Right ventricle myocardium superior (tissue), 1 donor: Measurements from ENCODE around the gene CIB2. TPM values are rescaled to one million over a fixed set of nuclear protein-coding genes. Genes with fewer than 3 reads are reported as not detected.

Experiments used
- ATAC-seq: fragments of 200-7000 bp; cut with Tn5 transposase; one replicate; pipeline ENCODE4 v1.9.1; 2020; ENCODE audit warnings: mild to moderate bottlenecking; ENCODE audit not compliant: poor library complexity
- DNase-seq: peaks from one replicate; pipeline ENCODE4 v3.0.0-alpha.2; 2020
- intact Hi-C: fragments of 100-400 bp; cut with DNase I; formaldehyde crosslinking; loops from one replicate; pipeline ENCODE4 v1.11.2; 2022
- total RNA-seq: library from RNA; stranded (reverse); fragmentation: NEBNext Ultra II Directional; extraction: Animal tissue kit (Norgen Biotek cat#: 25700); gene quantifications from one replicate; pipeline ENCODE4 v1.2.1, GENCODE V29; 2021
- donor health status: DM: no; HTN: yes; CAD: no; lungs with severe emphysema.

Gene CIB2
- total RNA-seq, 1 donor from 2014 or later, result 21.9 TPM

DNA sequence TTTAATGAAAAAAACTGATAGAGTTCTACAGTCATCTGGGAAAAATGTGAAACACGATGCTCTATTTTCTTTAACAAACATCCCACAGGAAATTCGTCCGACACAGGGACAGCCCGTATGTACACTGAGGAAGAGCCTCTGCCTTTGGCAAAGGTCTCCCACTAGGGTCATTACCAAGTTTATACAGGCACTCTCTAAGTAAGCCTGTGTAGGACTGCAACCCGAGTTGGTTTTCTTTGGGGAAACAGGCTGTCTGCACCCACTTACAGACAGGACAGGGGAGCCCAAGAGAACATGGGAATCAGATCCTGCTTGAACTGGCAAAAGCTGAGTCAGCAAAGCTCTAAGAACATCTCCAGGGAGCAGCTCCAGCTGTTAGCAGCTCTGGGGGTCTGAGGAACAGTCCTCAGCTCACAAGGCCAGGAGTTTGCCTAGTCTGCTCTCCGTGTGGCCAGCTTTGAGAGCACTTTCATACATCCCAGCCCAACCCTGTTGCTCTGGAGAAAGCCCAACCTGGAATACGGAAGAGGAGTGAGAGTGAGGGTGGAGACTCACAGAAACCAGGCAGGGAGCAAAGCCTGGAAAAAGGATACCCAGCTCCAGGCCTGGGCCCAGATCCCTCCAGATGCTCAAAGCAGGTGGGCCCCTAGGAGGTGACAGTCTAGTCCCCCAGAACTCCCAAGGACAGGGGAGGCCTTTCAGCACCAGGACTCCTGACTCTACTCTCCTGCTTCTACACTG, 55.6 kb downstream of the CIB2 start:
- intact Hi-C loops, result no loop called here
- DNase-seq, result no peak
- ATAC-seq, result peak; percentile 61

- ATAC-seq (no peak), DNase-seq (no peak)
- intact Hi-C loops, result no loop called here
Observed at GRCh38 chr15:78073046-78073787, 58.0 kb downstream of the CIB2 start.

- intact Hi-C loops, result no loop called here
- DNase-seq (no peak), ATAC-seq (peak; percentile 24)
Observed at GRCh38 chr15:78072080-78072892, 59.0 kb downstream of the CIB2 start.

DNA sequence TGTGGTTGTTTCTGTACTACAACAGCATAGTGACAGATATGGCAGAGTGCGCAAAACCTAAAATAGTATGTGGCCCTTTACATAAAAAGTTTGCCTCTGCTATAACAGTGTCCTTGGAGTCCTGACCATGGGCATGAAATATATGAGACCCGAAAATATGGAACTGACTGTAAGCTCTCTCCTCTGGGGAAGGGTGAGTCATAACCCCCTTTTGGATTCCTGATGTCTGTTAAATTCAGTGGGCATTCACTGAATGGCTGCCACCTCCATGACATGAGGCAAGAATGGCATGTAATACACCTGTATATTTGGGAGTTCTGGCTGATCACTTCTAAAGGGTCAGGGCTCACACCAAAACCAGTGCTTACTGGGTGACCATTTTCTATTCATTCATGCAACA, 59.9 kb downstream of the CIB2 start:
- intact Hi-C loops, result no loop called here
- ATAC-seq (no peak), DNase-seq (no peak)

GRCh38 chr15:78070049-78070700, 61.1 kb downstream of the CIB2 start:
- intact Hi-C loops, result no loop called here
- no peak for ATAC-seq
- no peak for DNase-seq

DNA sequence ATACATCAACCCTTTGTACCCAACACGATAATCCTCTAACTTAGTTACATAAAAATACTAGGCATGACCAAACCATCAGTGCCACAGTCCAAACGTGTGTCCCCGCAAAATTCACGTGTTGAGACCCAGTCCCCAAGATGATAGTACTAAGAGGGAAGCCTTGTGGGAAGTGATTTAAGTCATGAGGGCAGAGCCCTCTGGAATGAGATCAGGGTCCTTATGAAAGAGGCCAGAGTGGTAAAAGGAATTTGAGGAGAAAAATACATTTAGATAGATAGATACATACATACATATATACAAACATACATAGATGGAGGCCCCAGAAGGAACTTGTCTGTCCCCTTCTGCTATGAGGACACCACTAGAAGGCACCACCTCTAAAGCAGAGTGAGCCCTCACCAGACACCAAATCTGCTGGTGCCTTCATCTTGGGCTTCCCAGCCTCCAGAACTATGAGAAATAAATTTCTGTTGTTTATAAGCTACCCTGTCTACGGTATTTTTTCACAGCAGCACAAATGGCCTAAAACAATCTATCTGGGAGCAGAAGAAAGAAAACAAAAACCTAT, 61.7 kb downstream of the CIB2 start:
- no peak for ATAC-seq

GRCh38 chr15:78069052-78069414, 62.2 kb downstream of the CIB2 start:
- intact Hi-C loops, result no loop called here
- DNase-seq, result no peak
- ATAC-seq, result no peak

More for the DNA sequence above, 61.7 kb downstream of the CIB2 start:
- intact Hi-C loops, result no loop called here
- no peak for DNase-seq

DNA sequence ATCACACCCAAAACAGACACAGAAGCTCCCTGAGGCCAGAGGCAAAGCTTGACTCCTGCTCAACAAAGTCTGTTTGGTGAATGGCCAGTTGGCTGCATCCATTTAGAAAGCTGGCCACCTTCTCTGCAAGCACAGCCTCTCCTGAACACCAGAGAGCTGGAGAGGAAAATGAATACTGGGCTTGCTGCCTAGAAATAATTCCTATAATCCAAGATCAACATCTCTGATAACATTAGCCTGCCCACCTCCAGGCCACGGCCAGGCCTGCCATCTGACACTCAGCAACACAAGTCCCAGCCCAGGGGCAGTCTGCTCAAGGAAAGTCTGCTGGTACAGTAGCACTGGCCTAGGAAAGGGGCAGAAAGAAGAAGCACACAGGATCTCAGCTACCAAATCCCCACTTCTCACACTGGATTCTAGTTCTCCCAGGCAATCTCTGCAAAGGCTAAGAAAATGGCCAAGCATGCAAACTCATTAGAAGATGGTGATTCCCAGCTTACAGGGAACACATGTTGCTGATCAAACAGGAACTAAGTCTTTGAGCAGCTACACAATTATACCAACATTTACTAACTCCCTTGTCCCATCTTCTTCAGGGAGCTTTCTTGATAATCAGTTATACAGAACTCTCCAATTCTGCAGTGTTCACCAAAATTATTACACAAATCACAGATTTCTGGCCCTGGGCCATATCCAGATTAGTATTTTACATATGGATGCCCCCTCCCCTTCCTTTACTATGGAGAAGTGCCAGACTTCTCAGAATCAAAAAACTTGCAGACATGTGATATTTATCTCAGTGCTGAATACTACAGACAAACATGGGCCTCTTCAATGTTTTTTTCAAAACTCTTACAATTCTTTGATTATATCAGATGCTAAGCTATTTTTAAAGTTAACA, 63.7 kb downstream of the CIB2 start:
- ATAC-seq (no peak), DNase-seq (peak; percentile 50)
- intact Hi-C loops, result no loop called here

GRCh38 chr15:78065973-78066946, 65.0 kb downstream of the CIB2 start:
- no peak for ATAC-seq
- intact Hi-C loops, result no loop called here

GRCh38 chr15:78065284-78065872, 65.9 kb downstream of the CIB2 start:
- intact Hi-C loops, result no loop called here
- peak; percentile 74 for DNase-seq
- peak; percentile 81 for ATAC-seq

More at GRCh38 chr15:78065973-78066946, 65.0 kb downstream of the CIB2 start:
- DNase-seq, result no peak

GRCh38 chr15:78064544-78064943, 66.7 kb downstream of the CIB2 start:
- intact Hi-C loops, result no loop called here
- peak; percentile 62 for ATAC-seq
- DNase-seq, result no peak

GRCh38 chr15:78063970-78064385, 67.3 kb downstream of the CIB2 start:
- ATAC-seq (no peak), DNase-seq (no peak)
- intact Hi-C loops, result no loop called here

GRCh38 chr15:78063217-78063616, 68.0 kb downstream of the CIB2 start:
- intact Hi-C loops, result no loop called here
- no peak for DNase-seq
- ATAC-seq, result no peak

DNA sequence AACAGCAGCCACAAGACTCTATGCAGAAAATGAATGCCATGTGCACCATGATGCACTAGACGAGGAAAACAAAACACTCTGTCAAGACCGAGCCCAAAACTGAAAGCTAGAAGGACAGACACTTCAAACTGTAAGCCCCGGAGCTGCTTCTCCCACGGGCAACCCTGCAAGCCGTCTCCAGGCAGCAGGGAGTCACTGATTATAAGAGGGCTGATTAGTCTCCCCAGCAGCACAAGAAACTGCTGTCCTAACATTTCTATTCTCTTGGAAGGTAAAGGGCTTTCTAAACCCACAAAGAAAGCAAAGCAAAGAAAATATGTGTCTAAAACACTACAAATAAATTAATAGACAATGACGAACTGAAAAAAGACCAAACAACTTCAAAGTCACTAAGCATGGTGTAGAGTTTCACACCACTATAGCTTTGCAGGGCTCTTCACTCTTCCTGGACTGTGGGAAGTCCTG, 69.2 kb downstream of the CIB2 start:
- DNase-seq, result no peak
- intact Hi-C loops, result no loop called here
- ATAC-seq, result no peak

- DNase-seq (no peak), ATAC-seq (no peak)
- intact Hi-C loops, result no loop called here
Observed at GRCh38 chr15:78060232-78060631, 71.0 kb downstream of the CIB2 start.
